Measurements from ENCODE around the gene COL4A5.

DNA sequence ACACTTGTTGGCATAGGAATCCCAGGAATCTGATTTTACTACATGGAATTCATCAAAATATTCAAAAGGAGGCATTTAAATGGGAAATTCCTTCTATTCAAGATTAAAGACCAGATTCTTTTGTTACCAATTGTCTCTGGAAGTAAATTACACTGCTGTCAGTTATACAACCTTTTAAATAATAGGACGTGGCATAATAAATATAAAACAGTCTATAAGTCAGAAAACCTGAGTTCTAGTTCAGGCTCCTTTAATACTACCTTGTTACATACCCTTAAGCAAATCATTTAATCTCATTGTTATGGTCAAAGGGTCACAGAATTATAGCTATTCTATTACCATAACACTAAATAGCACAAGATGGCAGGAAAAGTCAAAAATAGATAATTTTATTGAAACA lies 20.2 kb upstream of the COL4A5 start:
- TF ChIP-seq, protein P1, sequence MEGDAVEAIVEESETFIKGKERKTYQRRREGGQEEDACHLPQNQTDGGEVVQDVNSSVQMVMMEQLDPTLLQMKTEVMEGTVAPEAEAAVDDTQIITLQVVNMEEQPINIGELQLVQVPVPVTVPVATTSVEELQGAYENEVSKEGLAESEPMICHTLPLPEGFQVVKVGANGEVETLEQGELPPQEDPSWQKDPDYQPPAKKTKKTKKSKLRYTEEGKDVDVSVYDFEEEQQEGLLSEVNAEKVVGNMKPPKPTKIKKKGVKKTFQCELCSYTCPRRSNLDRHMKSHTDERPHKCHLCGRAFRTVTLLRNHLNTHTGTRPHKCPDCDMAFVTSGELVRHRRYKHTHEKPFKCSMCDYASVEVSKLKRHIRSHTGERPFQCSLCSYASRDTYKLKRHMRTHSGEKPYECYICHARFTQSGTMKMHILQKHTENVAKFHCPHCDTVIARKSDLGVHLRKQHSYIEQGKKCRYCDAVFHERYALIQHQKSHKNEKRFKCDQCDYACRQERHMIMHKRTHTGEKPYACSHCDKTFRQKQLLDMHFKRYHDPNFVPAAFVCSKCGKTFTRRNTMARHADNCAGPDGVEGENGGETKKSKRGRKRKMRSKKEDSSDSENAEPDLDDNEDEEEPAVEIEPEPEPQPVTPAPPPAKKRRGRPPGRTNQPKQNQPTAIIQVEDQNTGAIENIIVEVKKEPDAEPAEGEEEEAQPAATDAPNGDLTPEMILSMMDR (conservative IDR thresholded peaks at IDR 0.05 in 1 of 2, IDR thresholded peaks at IDR 0.05 in 1 of 2; ENCODE audit: extremely low read depth in 1 of 2, insufficient read depth in 1 of 2, low read depth in 1 of 2, low read length in 2 of 2): no peak
- TF ChIP-seq EZH2 (IDR thresholded peaks at IDR 0.05; ENCODE audit: borderline replicate concordance, low read length): no peak

All from mammary epithelial cell (primary cell).